Mesendoderm (in vitro differentiated cells): ENCODE data around the gene GBA3.

Experiments
- DNase-seq: peaks from one replicate; pipeline ENCODE4 v3.0.0; 2013
- H2AK5ac ChIP-seq: 2 replicates; pipeline ENCODE4 v1.6.1; 2013; ENCODE audit warnings: low read length, inconsistent platforms
- H2BK120ac ChIP-seq: 2 replicates; pipeline ENCODE4 v1.6.1; 2013; ENCODE audit warnings: low read depth, mild to moderate bottlenecking, low read length, moderate library complexity, mixed read lengths
- H2BK15ac ChIP-seq: replicated peaks from 2 replicates; pipeline ENCODE4 v1.6.1; 2013; ENCODE audit warnings: low read depth, mild to moderate bottlenecking, moderate library complexity
- H2BK5ac ChIP-seq: 2 replicates; pipeline ENCODE4 v1.6.1; 2013; ENCODE audit warnings: low read length, inconsistent platforms
- H3K18ac ChIP-seq: 2 replicates; pipeline ENCODE4 v1.6.1; 2013; ENCODE audit warnings: mild to moderate bottlenecking, low read length, mixed read lengths
- H3K23ac ChIP-seq: one replicate; pipeline ENCODE4 v1.6.1; 2013; ENCODE audit warnings: low read length
- H3K27ac ChIP-seq: 2 replicates; pipeline ENCODE4 v1.5.1; 2013; ENCODE audit warnings: low read depth, mild to moderate bottlenecking, inconsistent platforms, low read length, moderate library complexity
- H3K27me3 ChIP-seq: 2 replicates; pipeline ENCODE4 v1.6.1; 2013; ENCODE audit warnings: low read length, control low read depth, mild to moderate bottlenecking, inconsistent platforms; ENCODE audit not compliant: insufficient read depth, poor library complexity
- H3K36me3 ChIP-seq: 2 replicates; pipeline ENCODE4 v1.6.1; 2013; ENCODE audit warnings: low read length, inconsistent platforms; ENCODE audit not compliant: control insufficient read depth, insufficient read depth
- H3K4ac ChIP-seq: one replicate; pipeline ENCODE4 v1.6.1; 2013; ENCODE audit warnings: low read depth, mild to moderate bottlenecking, low read length, moderate library complexity
- H3K4me1 ChIP-seq: 2 replicates; pipeline ENCODE4 v1.6.1; 2013; ENCODE audit warnings: low read depth, low read length, inconsistent platforms; ENCODE audit not compliant: control insufficient read depth
- H3K4me2 ChIP-seq: 2 replicates; pipeline ENCODE4 v1.6.1; 2013; ENCODE audit warnings: low read length
- H3K4me3 ChIP-seq: 2 replicates; pipeline ENCODE4 v1.5.1; 2013; ENCODE audit warnings: mild to moderate bottlenecking, low read length
- H3K56ac ChIP-seq: one replicate; pipeline ENCODE4 v1.6.1; 2013; ENCODE audit warnings: low read length
- H3K79me1 ChIP-seq: 2 replicates; pipeline ENCODE4 v1.6.1; 2013; ENCODE audit warnings: low read length, inconsistent platforms
- H3K79me2 ChIP-seq: 2 replicates; pipeline ENCODE4 v1.6.1; 2013; ENCODE audit warnings: mild to moderate bottlenecking, low read length; ENCODE audit not compliant: control insufficient read depth, insufficient read depth
- H3K9ac ChIP-seq: 2 replicates; pipeline ENCODE4 v1.6.1; 2013; ENCODE audit warnings: low read length, inconsistent platforms
- H4K5ac ChIP-seq: one replicate; pipeline ENCODE4 v1.6.1; 2013; ENCODE audit warnings: low read length
- H4K8ac ChIP-seq: one replicate; pipeline ENCODE4 v1.6.1; 2013; ENCODE audit warnings: low read depth, mild to moderate bottlenecking, control low read depth, low read length, moderate library complexity
- WGBS: extraction: QIAGEN DNeasy Blood & Tissue Kit; methylation state at CpG from one replicate; pipeline ENCODE4 v1.1.7; 2013; ENCODE audit warnings: low lambda C conversion rate, missing lambda C conversion rate; ENCODE audit not compliant: insufficient coverage; ENCODE audit errors: extremely low coverage; 5-methylcytosine and 5-hydroxymethylcytosine counted together

GBA3 gene

DNA sequence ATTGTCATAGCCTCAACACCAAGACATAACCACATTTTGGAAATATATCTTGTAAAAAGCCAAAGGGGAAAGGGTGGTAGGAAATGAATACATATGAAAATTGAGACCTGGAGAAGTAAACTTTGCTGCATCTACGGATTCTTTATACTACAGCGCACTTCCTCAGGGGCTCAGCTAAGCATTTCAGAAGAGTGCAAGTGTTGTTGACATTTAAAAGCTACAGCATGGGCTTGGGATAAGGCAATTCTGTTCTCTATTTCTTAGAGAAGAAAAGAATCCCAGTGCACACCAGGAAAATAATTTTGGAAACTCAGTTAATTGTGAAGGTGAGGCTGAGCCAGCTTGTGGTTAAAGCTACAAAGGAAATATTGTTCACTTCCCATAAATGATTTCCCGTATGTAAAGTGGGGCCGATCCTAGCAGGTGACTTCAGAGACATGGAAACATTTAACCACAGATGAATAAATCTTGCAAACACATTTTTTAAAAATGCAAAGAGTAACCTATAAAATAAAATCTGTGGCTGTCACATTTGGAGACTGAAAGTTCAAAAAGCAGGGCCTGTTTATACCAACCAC lies 12.6 kb upstream of the GBA3 start:
- Histone ChIP-seq H3K4me3 (no peak overlapping the region), H2BK5ac (no peak overlapping the region), H3K4me1 (no peaks in the 10 kb centered on the region), H3K4ac (no peak overlapping the region), H3K36me3 (no peaks in the 10 kb centered on the region), H4K5ac (no peak overlapping the region), H2AK5ac (no peak overlapping the region), H3K23ac (no peak overlapping the region), H3K79me1 (no peaks in the 10 kb centered on the region), H4K8ac (no peak overlapping the region), H3K4me2 (no peak overlapping the region), H3K18ac (no peak overlapping the region), H3K56ac (no peak overlapping the region), H3K9ac (no peak overlapping the region), H2BK120ac (no peak overlapping the region), H3K27ac (no peak overlapping the region), H3K27me3 (no peaks in the 10 kb centered on the region), H2BK15ac (no peak overlapping the region), H3K79me2 (no peaks in the 10 kb centered on the region)
- no CpG with 5 or more reads among the region's 4 CpGs for WGBS
- DNase-seq, result no peak

GRCh38 chr4:22683726-22684125 lies 9.0 kb upstream of the GBA3 start:
- H3K36me3 ChIP-seq, result no peaks in the 10 kb centered on the region
- no peak overlapping the region for H3K4me3 ChIP-seq
- no peak overlapping the region for H2BK120ac ChIP-seq
- no peaks in the 10 kb centered on the region for H3K4me1 ChIP-seq
- H3K4me2 ChIP-seq, result no peak overlapping the region
- DNase-seq, result no peak
- H3K9ac ChIP-seq, result no peak overlapping the region
- H3K27ac ChIP-seq, result no peak overlapping the region
- H3K18ac ChIP-seq, result no peak overlapping the region
- no peak overlapping the region for H2AK5ac ChIP-seq
- H3K79me2 ChIP-seq, result no peaks in the 10 kb centered on the region
- no peak overlapping the region for H3K23ac ChIP-seq
- H3K56ac ChIP-seq, result no peak overlapping the region
- H3K4ac ChIP-seq, result no peak overlapping the region
- H4K5ac ChIP-seq, result no peak overlapping the region
- H2BK5ac ChIP-seq, result no peak overlapping the region
- no peaks in the 10 kb centered on the region for H3K27me3 ChIP-seq
- H3K79me1 ChIP-seq, result no peaks in the 10 kb centered on the region
- H4K8ac ChIP-seq, result no peak overlapping the region
- H2BK15ac ChIP-seq, result no peak overlapping the region

DNA sequence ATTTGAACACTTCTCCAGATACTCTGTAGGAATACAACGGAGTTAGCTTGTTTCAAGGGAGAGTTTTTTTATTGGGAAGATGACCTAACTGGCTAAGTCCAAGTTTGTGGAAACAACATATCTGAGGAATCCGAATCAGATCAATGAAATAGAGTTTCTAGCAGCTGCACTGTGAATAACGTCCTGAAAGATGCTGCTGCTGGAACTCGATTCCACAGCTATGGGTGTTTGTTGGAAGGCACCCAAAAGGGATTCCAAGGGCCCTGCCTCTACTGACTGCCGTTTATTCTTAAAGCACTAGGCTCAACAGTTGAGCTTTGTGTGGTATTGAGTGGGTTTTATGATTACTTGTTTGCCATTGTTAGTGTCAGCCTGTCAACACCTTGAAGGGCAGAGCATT lies 6.6 kb upstream of the GBA3 start:
- no peak overlapping the region for H2BK120ac ChIP-seq
- no peak overlapping the region for H2BK15ac ChIP-seq
- H3K4me1 ChIP-seq, result no peaks in the 10 kb centered on the region
- H2BK5ac ChIP-seq, result no peak overlapping the region
- no peak overlapping the region for H4K5ac ChIP-seq
- H3K18ac ChIP-seq, result no peak overlapping the region
- no peak overlapping the region for H3K56ac ChIP-seq
- no peak overlapping the region for H3K4me2 ChIP-seq
- H3K27ac ChIP-seq, result no peak overlapping the region
- no peak overlapping the region for H3K4ac ChIP-seq
- no peak overlapping the region for H4K8ac ChIP-seq
- H3K23ac ChIP-seq, result no peak overlapping the region
- H3K79me2 ChIP-seq, result no peaks in the 10 kb centered on the region
- no peaks in the 10 kb centered on the region for H3K36me3 ChIP-seq
- H3K79me1 ChIP-seq, result no peaks in the 10 kb centered on the region
- H3K9ac ChIP-seq, result no peak overlapping the region
- no peak overlapping the region for H2AK5ac ChIP-seq
- no peaks in the 10 kb centered on the region for H3K27me3 ChIP-seq
- no peak overlapping the region for H3K4me3 ChIP-seq
- no peak for DNase-seq
- no CpG with 5 or more reads among the region's 5 CpGs for WGBS

DNA sequence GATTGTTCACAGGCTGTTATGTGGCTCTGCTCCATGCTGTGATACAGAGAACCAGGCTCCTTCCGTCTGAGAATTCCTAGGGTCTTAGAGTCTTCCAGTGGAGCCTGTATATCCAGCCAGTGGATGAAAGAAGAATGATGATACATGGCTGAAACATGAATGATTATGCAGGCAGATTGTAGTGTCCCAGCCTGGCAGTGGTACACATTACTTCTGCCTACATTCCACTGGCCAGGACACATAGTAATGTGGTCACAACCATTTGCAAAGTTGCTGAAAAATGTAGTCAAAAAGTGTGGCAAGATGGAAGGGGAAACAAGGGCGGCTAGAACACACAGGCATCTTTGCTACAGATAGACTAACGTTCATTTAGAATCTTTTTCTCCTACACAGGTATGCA lies 4.5 kb upstream of the GBA3 start:
- H3K18ac ChIP-seq, result no peak overlapping the region
- no peaks in the 10 kb centered on the region for H3K79me2 ChIP-seq
- H3K9ac ChIP-seq, result no peak overlapping the region
- no CpG with 5 or more reads among the region's 3 CpGs for WGBS
- no peaks in the 10 kb centered on the region for H3K36me3 ChIP-seq
- no peak for DNase-seq
- H3K4ac ChIP-seq, result no peak overlapping the region
- no peak overlapping the region for H3K56ac ChIP-seq
- H4K8ac ChIP-seq, result no peak overlapping the region
- no peak overlapping the region for H4K5ac ChIP-seq
- H2BK5ac ChIP-seq, result no peak overlapping the region
- no peak overlapping the region for H3K23ac ChIP-seq
- H2BK15ac ChIP-seq, result no peak overlapping the region
- no peaks in the 10 kb centered on the region for H3K4me1 ChIP-seq
- H2AK5ac ChIP-seq, result no peak overlapping the region
- no peaks in the 10 kb centered on the region for H3K27me3 ChIP-seq
- no peak overlapping the region for H2BK120ac ChIP-seq
- no peak overlapping the region for H3K27ac ChIP-seq
- H3K4me2 ChIP-seq, result no peak overlapping the region
- H3K79me1 ChIP-seq, result no peaks in the 10 kb centered on the region
- H3K4me3 ChIP-seq, result no peak overlapping the region

GRCh38 chr4:22689428-22689827 lies 3.3 kb upstream of the GBA3 start:
- no CpG with 5 or more reads among the region's 3 CpGs for WGBS
- no peak overlapping the region for H2AK5ac ChIP-seq
- no peak overlapping the region for H2BK5ac ChIP-seq
- DNase-seq, result no peak
- H3K36me3 ChIP-seq, result no peaks in the 10 kb centered on the region
- no peak overlapping the region for H4K8ac ChIP-seq
- no peak overlapping the region for H3K23ac ChIP-seq
- no peak overlapping the region for H3K4me2 ChIP-seq
- H3K79me1 ChIP-seq, result no peaks in the 10 kb centered on the region
- H3K56ac ChIP-seq, result no peak overlapping the region
- no peak overlapping the region for H3K4ac ChIP-seq
- H2BK15ac ChIP-seq, result no peak overlapping the region
- no peak overlapping the region for H3K4me3 ChIP-seq
- H2BK120ac ChIP-seq, result no peak overlapping the region
- H3K79me2 ChIP-seq, result no peaks in the 10 kb centered on the region
- no peaks in the 10 kb centered on the region for H3K4me1 ChIP-seq
- no peak overlapping the region for H3K18ac ChIP-seq
- H3K27me3 ChIP-seq, result no peaks in the 10 kb centered on the region
- no peak overlapping the region for H3K9ac ChIP-seq
- H4K5ac ChIP-seq, result no peak overlapping the region
- no peak overlapping the region for H3K27ac ChIP-seq

- no peak overlapping the region for H3K18ac ChIP-seq
- no peaks in the 10 kb centered on the region for H3K79me2 ChIP-seq
- no peaks in the 10 kb centered on the region for H3K27me3 ChIP-seq
- H3K4me3 ChIP-seq, result no peak overlapping the region
- H3K9ac ChIP-seq, result no peak overlapping the region
- H2BK5ac ChIP-seq, result no peak overlapping the region
- no peaks in the 10 kb centered on the region for H3K4me1 ChIP-seq
- no peak for DNase-seq
- no peak overlapping the region for H3K56ac ChIP-seq
- no peak overlapping the region for H2AK5ac ChIP-seq
- no peak overlapping the region for H2BK120ac ChIP-seq
- H3K23ac ChIP-seq, result no peak overlapping the region
- H4K5ac ChIP-seq, result no peak overlapping the region
- no CpG with 5 or more reads among the region's 1 CpG for WGBS
- no peak overlapping the region for H3K27ac ChIP-seq
- no peaks in the 10 kb centered on the region for H3K79me1 ChIP-seq
- H3K36me3 ChIP-seq, result no peaks in the 10 kb centered on the region
- no peak overlapping the region for H4K8ac ChIP-seq
- H3K4ac ChIP-seq, result no peak overlapping the region
- no peak overlapping the region for H2BK15ac ChIP-seq
- H3K4me2 ChIP-seq, result no peak overlapping the region
Measured at GRCh38 chr4:22695029-22695428, 2.3 kb downstream of the GBA3 start.
